Right lobe of liver (tissue), 4 donors: ENCODE measurements around the gene SIRT2.

ENCODE experiments used
- CTCF ChIP-seq, 4 donors: fragments of 200-600 bp in 3 of 4; fragments of 450-650 bp in 1 of 4; IDR thresholded peaks; one replicate each; pipeline versions ENCODE4 v1.5.1 to v1.8.0; 2016 to 2022; ENCODE audit warnings: antibody characterized with exemption in 4 of 4, mild to moderate bottlenecking in 2 of 4
- POLR2A ChIP-seq: fragments of 450-650 bp; IDR thresholded peaks from one replicate; pipeline ENCODE4 v1.6.1; 2017; ENCODE audit warnings: antibody characterized with exemption, mild to moderate bottlenecking
- donor health status: DM: no; HTN: no; CAD: no.
- donor health status: DM: no; HTN: no; CAD: no.
- donor health status: DM: no; HTN: yes; CAD: no.

DNA sequence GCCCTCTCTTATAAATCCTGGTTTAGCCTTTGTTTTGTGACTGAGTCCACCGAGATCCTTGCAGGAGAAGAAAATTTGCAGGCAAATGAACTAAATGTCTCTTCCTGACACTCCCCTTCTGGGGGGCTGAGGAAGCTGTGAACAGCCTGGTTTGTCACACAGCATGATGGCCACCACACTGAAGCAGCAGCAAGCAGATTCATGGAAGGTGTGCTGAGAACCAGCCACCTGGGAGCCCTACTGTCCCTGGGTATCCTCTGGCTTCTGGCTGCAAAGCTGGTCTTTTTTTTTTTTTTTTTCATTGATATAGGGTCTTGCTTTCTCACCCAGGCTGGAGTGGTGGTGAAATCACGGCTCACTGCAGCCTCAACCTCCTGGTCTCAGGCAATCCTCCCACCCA, 42.6 kb upstream of the SIRT2 start:
- no peak for TF ChIP-seq CTCF (IDR thresholded peaks at IDR 0.05)
- no peak for TF ChIP-seq POLR2A
